Activated T-cell treated with anti-CD3 and anti-CD28 coated beads for 48 hours (primary cell): ENCODE measurements around the gene FAF1.

Experiments
- DNase-seq: peaks from one replicate; pipeline ENCODE4 v3.0.0-alpha.2; 2020; ENCODE audit warnings: low read depth

FAF1 gene

GRCh38 chr1:50633465-50633864 is 326.6 kb downstream of the FAF1 start:
- no peak for DNase-seq

- DNase-seq = no peak
Observed at GRCh38 chr1:50631161-50631560, 328.9 kb downstream of the FAF1 start.

GRCh38 chr1:50622259-50622658 is 337.8 kb downstream of the FAF1 start:
- DNase-seq = no peak

GRCh38 chr1:50620680-50621329 is 339.3 kb downstream of the FAF1 start:
- no peak for DNase-seq

- DNase-seq = no peak
Observed at GRCh38 chr1:50615036-50615750, 344.9 kb downstream of the FAF1 start.

- no peak for DNase-seq
Observed at GRCh38 chr1:50611675-50612074, 348.4 kb downstream of the FAF1 start.

GRCh38 chr1:50610563-50610962 is 349.5 kb downstream of the FAF1 start:
- DNase-seq = no peak

- DNase-seq = no peak
Observed at GRCh38 chr1:50609508-50609907, 350.6 kb downstream of the FAF1 start.

GRCh38 chr1:50605186-50605875 is 354.7 kb downstream of the FAF1 start:
- DNase-seq = no peak

- no peak for DNase-seq
Observed at GRCh38 chr1:50604580-50604979, 355.5 kb downstream of the FAF1 start.

- no peak for DNase-seq
Observed at GRCh38 chr1:50603274-50604271, 356.5 kb downstream of the FAF1 start.

- DNase-seq = no peak
Observed at GRCh38 chr1:50599546-50599945, 360.5 kb downstream of the FAF1 start.

- no peak for DNase-seq
Observed at GRCh38 chr1:50595874-50596273, 364.2 kb downstream of the FAF1 start.

- no peak for DNase-seq
Observed at GRCh38 chr1:50593515-50593914, 366.6 kb downstream of the FAF1 start.

- no peak for DNase-seq
Observed at GRCh38 chr1:50591598-50591997, 368.5 kb downstream of the FAF1 start.

- DNase-seq = no peak
Observed at GRCh38 chr1:50582346-50582745, 377.7 kb downstream of the FAF1 start.

- DNase-seq = no peak
Observed at GRCh38 chr1:50570066-50570468, 390.0 kb downstream of the FAF1 start.

- no peak for DNase-seq
Observed at GRCh38 chr1:50568782-50569181, 391.3 kb downstream of the FAF1 start.

- no peak for DNase-seq
Observed at GRCh38 chr1:50566405-50566804, 393.7 kb downstream of the FAF1 start.

GRCh38 chr1:50564417-50564816 is 395.6 kb downstream of the FAF1 start:
- DNase-seq = no peak

GRCh38 chr1:50562106-50562505 is 398.0 kb downstream of the FAF1 start:
- no peak for DNase-seq

- DNase-seq = no peak
Observed at GRCh38 chr1:50559421-50559820, 400.6 kb downstream of the FAF1 start.
